Muscle of back (tissue), 11 donors: Measurements from ENCODE around the gene TTC9B. TPM values are rescaled to one million over a fixed set of nuclear protein-coding genes. Genes with fewer than 3 reads are reported as not detected.
"Not testable (repeated sequence)": the region's sequence is repeated elsewhere in the genome, so short reads cannot be mapped to it uniquely, and the experiment has no call there.

Experiments used
- DNase-seq, 3 donors: peaks; one replicate each; pipeline versions ENCODE4 v3.0.0 to v3.0.0-alpha.2; 2013
- polyA plus RNA-seq, 10 donors: library from polyadenylated mRNA; unstranded; fragments of 120-200 nt; gene quantifications; one replicate each; pipeline ENCODE4 v1.2.1, GENCODE V29; 2013; ENCODE audit not compliant: insufficient read length in 10 of 10

The TTC9B gene
- polyA plus RNA-seq, 10 donors = 0.05 to 0.27 (median 0.14) TPM; not detected in 5

DNA sequence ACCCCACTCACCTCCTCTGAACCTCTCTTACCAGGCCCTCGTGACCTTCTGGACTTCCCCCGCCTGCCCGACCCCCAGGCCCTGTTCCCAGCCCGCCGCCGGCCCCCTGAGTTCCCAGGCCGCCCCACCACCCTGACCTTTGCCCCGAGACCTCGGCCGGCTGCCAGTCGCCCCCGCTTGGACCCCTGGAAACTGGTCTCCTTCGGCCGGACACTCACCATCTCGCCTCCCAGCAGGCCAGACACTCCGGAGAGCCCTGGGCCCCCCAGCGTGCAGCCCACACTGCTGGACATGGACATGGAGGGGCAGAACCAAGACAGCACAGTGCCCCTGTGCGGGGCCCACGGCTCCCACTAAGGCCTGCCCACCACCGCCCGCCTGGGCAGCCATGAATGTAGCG lies 3.2 kb downstream of the TTC9B start:
- no peak for DNase-seq

DNA sequence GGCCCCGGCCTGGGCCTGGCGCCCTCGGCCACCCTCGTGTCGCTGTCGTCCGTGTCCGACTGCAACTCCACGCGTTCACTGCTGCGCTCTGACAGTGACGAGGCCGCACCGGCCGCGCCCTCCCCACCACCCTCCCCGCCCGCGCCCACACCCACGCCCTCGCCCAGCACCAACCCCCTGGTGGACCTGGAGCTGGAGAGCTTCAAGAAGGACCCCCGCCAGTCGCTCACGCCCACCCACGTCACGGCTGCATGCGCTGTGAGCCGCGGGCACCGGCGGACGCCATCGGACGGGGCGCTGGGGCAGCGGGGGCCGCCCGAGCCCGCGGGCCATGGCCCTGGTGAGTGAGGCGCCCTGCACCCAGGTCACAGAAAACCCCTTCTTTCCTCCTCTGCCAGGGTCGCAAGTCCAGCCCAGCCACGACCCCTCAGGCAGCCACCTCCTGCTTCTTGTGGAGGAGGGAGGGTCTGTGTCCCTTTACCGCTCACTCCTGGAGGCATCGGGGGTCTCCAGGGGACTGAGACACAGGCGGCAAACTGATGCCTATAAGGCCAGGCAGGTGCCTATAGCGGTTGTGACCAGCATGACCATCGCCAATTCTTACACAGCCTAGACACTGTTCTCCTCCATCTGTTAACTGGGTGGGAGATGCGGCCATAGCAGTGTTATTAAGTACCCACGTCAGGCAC lies 4.2 kb downstream of the TTC9B start:
- DNase-seq = no peak

DNA sequence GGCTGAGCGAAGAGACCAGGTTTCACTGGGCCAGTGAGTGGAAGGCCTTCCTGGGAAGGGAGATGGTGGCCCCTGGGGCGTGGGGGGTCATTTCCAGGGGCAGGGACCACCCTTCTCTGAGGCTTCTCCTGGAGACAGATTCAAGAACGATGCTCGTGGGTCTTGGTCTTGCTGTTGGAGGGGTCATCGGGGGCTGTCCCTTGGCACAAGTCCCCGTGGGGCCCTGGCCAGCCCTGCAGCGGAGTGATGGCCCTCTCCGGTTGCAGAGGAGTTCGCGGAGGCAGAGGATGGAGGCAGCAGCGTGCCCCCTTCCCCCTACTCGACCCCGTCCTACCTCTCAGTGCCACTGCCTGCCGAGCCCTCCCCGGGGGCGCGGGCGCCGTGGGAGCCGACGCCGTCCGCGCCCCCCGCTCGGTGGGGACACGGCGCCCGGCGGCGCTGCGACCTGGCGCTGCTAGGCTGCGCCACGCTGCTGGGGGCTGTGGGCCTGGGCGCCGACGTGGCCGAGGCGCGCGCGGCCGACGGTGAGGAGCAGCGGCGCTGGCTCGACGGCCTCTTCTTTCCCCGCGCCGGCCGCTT lies 4.8 kb downstream of the TTC9B start:
- no peak for DNase-seq

DNA sequence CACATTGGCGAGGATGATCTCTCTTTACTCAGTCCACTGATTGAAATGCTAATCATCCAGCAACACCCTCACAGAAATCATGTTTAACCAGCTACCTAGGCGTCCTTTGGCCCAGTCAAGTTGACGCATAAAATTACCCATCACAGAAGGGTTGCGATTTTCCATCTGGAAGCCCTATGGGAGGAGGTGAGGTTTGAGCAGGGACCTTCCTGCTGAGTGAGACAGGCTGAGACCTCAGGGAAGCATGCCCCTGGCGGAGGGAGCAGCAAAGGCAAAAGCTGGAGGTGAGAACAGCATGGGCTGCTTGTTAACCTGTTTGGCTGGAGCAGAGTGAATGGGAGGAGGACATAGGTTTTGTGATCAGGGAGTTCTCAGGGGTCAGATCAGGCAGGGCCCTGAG lies 7.3 kb downstream of the TTC9B start:
- DNase-seq = no peak

DNA sequence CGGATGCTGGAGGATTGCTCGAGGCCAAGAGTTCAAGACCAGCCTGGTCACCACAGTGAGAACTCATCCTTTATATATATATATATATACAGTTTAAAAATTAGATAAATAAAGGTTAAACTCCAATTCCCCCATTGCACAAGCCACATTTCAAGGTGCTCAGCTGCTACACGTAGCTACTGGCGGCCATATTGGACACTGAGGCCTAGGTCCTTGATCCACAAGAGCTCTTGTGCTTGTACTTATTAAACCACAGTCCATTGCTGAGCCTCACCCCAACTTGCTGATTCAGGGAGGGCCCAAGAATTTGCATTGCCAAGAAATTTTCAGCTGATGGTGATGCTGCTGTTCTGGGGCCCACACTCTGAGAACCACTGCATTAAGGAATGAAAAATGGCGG lies 9.6 kb downstream of the TTC9B start:
- no peak for DNase-seq

DNA sequence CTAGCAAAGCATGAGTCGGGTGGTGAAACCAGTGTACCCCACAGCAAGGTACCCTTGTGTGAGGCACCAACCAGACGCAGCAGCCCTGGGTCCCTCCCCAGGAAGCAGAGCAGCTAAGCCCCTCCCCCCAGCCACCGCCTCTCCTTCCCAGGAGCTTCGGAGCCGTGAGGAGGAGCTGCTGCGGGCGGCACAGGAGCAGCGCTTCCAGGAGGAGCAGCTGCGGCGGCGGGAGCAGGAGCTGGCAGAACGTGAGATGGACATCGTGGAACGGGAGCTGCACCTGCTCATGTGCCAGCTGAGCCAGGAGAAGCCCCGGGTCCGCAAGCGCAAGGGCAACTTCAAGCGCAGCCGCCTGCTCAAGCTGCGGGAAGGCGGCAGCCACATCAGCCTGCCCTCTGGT lies 12.4 kb downstream of the TTC9B start:
- no peak for DNase-seq

DNA sequence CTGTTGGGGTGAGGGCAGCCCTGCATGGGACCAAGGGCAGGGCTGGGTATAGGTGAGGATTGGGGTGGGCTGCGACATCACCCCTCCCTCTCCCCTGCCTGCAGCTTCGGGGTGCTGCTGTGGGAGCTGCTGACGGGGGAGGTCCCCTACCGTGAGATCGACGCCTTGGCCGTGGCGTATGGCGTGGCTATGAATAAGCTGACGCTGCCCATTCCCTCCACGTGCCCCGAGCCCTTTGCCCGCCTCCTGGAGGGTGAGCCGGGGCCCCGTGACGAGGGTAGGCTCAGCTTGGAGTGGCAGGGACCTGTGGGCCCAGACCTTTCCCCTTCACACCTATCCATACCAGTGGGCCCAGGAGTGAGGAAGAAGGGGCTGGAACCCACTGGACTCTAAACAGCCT lies 13.8 kb downstream of the TTC9B start:
- DNase-seq = no peak

DNA sequence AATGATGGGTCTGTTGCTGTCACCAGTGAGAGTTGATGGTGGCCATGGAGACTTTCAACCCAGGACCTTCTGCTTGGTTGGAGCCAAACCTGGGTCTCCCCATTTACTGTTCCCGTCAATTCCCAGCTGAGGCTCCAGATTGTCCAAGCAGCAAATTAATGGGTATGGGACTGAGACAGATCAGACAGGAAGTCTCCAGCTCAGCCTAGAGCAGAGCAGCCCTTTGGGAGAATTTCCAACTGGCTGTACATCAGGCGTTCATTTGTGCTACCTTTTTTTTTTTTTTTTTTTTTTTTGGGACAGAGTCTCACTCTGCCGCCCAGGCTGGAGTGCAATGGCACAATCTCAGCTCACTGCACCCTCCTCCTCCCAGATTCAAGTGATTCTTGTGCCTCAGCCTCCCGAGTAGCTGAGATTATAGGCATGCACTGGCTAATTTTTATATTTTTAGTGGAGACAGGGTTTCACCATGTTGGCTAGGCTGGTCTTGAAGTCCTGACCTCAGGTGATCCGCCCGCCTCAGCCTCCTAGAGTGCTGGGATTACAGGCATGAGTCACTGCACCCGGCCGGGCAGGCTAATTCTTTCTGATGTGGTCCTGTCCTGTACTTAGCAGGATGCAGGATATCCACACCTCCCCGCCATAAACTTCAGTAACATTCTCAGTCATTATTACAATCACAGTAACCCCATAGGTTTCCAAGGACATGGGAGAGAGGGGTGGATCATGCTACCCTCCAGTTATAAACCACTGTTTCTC lies 17.7 kb downstream of the TTC9B start:
- DNase-seq = no peak

DNA sequence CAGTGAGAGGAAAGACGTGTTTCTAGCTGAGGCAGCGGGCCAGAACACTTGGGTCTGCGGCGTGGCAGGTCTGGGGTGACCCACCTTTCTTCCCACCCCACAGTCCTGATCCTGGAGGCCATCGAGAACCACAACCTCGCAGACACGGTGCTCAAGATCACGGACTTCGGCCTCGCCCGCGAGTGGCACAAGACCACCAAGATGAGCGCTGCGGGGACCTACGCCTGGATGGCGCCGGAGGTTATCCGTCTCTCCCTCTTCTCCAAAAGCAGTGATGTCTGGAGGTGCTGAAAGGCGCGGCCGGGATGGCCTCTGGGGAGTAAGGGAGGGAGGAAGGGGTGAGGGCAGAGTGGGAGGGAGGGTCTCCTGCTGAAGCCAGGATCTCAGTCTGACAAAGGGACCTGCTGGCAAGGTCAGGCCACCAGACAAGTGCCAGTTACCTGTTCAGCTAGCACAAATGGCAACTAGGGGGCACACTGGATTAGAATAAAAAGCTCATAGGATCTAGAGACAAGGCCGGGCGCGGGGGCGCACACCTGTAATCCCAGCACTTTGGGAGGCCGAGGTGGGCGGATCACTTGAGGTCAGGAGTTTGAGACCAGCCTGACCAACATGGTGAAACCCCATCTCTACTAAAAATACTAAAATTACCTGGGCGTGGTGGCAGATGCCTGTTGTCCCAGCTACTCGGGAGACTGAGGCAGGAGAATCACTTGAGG lies 19.8 kb downstream of the TTC9B start:
- no peak for DNase-seq

DNA sequence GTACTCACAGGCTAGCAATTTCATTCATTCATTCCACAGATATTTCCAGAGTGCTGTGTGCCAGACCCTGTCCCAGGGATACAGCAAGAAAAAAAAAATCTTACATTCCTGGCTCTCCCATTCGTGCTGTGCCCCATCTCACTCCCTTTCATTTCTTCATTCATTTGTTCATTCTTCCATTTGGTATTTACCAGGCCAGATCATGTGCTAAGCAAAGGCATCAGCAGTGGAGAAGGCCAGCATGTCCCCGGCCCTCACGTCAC lies 24.7 kb downstream of the TTC9B start:
- no peak for DNase-seq

DNA sequence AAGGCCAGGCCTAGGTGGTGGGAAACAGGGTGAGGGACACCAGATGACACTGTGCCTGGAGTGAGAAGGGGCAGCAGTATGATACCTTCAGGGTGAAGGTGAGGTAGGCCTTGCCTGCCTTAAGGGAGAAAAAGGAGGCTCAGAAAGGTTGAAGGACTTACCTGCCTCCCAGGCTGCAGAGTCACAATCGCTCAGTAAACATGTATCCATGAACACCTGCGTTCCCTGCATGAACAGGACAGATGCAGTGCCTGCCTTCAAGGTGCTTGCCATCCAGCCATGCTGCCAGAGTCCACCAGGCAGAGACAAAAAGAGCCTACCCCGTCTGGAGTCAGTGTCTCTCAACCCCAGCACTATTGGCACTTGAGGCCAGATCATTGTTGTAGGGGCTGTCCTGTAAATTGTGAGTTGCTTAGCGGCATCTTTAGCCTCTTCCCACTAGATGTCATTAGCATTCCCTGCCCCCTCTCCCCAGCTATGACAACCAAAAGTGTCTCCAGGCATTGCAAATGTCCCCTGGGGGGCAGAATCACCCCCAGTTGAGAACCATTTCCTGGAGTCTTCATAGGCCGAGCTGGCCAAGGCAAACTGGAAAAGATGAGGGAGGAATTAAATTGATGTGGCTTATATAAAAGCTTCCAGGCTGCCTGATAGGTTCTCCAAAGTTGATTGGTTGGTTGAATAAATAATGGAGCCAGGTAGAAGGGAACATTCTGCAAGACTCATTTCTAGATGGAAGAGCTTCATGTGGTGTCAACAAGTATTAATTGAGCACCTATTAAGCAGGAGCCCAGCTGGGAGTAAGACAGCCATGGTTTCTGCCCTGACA lies 25.2 kb downstream of the TTC9B start:
- no peak for DNase-seq

DNA sequence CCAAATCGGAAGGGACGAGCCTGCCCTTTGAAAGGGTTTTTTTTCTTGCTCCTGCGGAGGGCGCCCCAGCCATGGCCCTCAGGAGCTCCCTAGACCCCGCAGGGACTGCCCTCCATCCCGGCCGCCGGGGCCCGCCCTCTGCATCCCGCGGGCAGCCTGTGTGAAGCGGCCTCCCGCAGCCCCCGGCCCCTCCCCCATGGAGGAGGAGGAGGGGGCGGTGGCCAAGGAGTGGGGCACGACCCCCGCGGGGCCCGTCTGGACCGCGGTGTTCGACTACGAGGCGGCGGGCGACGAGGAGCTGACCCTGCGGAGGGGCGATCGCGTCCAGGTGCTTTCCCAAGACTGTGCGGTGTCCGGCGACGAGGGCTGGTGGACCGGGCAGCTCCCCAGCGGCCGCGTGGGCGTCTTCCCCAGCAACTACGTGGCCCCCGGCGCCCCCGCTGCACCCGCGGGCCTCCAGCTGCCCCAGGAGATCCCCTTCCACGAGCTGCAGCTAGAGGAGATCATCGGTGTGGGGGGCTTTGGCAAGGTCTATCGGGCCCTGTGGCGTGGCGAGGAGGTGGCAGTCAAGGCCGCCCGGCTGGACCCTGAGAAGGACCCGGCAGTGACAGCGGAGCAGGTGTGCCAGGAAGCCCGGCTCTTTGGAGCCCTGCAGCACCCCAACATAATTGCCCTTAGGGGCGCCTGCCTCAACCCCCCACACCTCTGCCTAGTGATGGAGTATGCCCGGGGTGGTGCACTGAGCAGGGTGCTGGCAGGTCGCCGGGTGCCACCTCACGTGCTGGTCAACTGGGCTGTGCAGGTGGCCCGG lies 26.1 kb downstream of the TTC9B start:
- peak in 2 of 3 donors; percentile 29 to 60 for DNase-seq

DNA sequence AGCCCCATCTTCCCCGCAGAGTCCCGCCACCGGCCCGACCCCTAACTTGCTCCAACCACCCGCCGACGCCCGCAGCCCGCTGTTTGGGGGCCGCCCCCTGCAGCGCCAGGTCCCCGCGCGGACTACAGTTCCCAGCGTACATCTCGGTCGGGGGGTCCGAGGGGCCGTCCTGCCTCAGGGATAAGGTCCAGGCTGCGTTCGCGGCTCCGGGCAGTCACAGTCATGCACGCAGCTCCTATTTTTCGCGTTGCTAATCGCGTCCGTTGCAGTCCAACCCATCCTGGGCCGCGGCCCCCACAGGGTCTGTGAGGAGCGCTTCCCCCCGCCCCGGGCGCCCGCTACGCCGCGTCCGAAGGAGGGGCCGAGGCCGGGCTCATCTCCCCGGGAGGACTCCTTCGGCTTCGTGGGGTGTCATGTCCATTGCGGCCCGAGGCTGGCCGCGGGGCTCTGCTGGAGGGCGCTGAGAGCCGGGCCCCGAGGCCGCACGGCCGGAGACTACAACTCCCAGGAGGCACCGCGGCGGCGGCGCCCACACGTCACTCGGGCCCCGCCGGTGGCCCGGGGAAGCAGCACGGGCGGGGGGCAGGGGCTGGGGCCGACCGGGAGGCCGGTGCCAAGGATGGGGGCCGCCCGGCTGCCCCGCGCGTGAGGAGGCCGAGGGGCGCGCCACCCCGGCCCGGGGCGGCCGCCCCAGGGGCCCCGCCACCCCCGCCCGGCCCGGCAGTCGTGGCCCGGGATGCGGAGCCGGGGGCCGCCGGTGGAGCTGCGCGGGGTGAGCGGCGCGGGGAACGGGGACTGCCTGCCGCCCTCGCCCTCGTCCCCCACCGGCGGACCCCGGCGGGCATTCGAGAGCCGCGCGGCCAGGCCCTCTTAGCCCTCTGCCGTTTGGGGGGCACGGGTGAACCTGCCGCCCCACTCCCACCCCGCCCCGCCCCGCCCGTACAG lies 27.0 kb downstream of the TTC9B start, which contains the start of gene MAP3K10:
Gene MAP3K10, plus strand, starts transcription at position 536 of the 945 bp plus-strand sequence. CDS start 606 bp downstream, outside the sequence.
- peak; percentile 63 to 90 (median 83) for DNase-seq

DNA sequence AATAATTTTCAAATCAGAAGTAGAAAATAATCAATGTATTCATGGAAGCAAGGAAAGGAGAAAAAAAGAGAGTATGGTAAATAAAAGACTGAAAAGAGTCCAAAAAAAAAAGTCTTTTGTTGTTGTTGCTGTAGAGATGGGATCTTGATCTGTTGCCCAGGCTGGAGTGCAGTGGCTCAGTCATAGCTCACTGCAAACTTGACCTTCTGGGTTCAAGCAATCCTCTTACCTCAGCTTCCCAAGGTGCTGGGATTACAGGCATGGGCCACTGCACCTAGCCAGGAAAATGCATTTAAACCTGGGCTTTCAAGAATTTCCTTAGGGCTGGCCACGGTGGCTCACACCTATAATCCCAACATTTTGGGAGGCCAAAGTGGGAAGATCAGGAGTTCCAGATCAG lies 33.9 kb downstream of the TTC9B start:
- DNase-seq = no peak

DNA sequence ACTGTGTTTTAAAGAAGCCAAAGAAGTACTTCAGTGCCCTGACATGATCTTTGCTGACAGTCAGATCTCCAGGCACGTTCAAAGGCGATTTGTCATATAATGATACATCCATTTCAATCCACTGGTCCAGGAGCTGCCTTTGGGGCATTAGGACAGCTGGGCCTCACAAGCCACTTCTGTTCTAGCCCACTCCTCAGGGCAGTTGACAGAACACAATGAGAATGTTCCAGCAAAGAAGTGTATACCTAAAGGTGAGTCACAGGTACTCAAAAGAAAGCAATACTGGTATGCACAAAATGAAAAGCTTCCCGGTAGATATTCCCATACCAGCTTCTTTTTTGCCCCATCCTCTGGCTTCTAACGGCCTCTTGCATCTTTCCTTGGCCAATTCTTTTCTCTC lies 39.4 kb downstream of the TTC9B start:
- DNase-seq = no peak

DNA sequence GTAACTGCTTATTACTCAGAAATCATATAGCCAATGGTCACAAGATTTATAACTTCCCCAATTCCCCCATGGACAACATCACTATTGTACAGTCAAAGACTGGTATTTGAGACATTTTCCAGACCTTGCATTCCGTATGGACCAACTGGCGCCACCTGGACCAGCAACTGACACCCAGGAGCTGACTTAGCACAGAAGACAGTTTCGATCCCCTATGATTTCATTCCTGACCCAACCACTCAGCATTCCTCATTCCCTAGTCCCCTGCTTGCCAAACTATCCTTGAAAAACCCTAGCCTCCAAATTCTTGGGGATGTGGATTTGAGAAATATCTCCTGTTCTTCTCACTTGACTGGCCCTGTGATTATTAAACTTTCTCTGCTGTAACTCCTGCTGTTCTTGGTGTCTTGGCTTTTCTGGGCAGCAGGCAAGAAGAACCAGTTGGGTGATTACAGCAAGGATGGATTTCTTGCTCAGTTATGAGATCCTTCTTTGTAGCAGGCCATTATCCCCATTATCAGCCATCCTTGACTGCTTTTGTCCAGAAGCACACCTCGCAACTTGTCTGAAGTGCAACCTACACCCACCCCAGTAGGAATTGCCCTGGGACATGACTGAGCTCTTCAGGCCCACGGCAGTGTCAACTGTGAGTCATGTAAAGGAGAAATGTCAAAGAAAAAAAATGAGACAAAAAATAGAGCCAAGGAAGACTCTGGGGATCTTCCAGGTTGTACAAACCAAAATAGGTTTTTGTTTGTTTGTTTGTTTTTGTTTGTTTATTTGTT lies 40.7 kb downstream of the TTC9B start:
- DNase-seq = no peak

DNA sequence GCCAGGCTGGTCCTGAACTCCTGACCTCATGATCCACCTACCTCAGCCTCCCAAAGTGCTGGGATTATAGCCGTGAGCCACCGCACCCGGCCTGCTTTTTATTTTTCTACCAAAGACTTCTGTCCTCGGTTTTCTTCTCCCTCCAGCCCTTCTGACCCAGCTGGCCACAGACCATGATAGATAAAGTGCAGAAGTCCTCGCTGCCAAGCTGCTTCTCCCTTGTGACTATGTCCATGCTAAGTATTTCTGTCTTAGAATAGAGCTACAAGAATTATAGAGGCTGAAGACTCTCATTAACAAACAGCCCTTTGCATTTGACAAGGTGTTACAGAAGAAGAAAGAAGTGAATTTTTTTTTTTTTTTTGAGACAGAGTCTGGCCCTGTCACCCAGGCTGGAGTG lies 42.4 kb downstream of the TTC9B start:
- DNase-seq = no peak

DNA sequence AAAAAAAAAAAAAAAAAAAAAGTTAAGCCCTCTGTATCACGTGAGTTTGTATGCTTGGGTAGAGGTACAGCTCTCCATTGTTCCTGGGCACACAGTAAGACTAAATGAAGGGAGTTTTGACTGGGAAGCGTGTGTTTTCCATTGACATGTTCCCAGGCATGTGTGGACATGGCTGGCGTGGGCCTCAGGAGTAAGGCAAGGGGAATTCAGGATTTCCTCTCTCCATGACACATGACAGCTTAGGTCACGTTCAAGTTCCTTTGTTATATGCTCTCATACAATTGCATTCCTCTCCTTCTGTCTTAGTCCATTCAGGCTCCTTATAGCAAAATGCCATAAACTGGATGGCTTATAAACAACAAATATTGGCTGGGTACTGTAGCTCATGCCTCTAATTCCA lies 44.1 kb downstream of the TTC9B start:
- no peak for DNase-seq

DNA sequence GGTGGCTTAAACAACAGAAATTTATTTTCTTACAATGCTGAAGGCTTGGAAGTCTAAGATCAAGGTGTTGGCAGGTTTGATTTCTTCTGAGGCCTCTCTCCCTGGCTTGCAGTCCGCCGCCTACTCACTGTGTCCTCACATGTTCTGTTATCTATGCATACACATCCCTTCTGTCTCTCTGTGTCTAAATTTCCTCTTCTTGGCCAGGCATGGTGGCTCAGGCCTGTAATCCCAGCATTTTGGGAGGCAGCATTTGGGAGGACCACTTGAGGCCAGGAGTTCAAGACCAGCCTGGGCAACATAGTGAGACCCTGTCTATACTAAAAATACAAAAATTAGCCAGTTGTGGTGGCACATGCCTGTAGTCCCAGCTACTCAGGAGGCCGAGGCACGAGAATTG lies 46.9 kb downstream of the TTC9B start:
- DNase-seq = not testable (repeated sequence)
